Chondrocyte (in vitro differentiated cells): ENCODE data around the gene SLC38A8. TPM values are rescaled to one million over a fixed set of nuclear protein-coding genes. Genes with fewer than 3 reads are reported as not detected.

Experiments used
- DNase-seq: peaks from one replicate; pipeline ENCODE4 v3.0.0; 2021; ENCODE audit warnings: mixed read lengths, low spot score
- H3K27ac Mint-ChIP-seq: one replicate; pipeline ENCODE4 v1.8.0; 2021; ENCODE audit warnings: mild to moderate bottlenecking, moderate library complexity, mixed read lengths; ENCODE audit not compliant: unreplicated experiment
- H3K27me3 Mint-ChIP-seq: 2 replicates; pipeline ENCODE4 v1.8.0; 2021; ENCODE audit warnings: low read depth, mixed read lengths
- H3K36me3 Mint-ChIP-seq: 2 replicates; pipeline ENCODE4 v1.8.0; 2021; ENCODE audit warnings: low read depth, mixed read lengths
- H3K4me1 Mint-ChIP-seq: 2 replicates; pipeline ENCODE4 v1.8.0; 2021; ENCODE audit warnings: low read depth, mild to moderate bottlenecking, mixed read lengths
- H3K4me3 Mint-ChIP-seq: one replicate; pipeline ENCODE4 v1.8.0; 2021; ENCODE audit warnings: mild to moderate bottlenecking, moderate library complexity, mixed read lengths; ENCODE audit not compliant: unreplicated experiment
- H3K9me3 Mint-ChIP-seq: 2 replicates; pipeline ENCODE4 v1.8.0; 2021; ENCODE audit warnings: low read depth, mixed read lengths
- total RNA-seq: library from RNA; stranded (reverse); gene quantifications from 3 replicates; pipeline ENCODE4 v1.2.1, GENCODE V29; 2021
- TF ChIP-seq, protein P1 (sequence below): fragments of 200-600 bp; sonication (generic); IDR thresholded peaks from 2 replicates; pipeline ENCODE4 v1.5.0; 2021; ENCODE audit warnings: antibody characterized with exemption, mild to moderate bottlenecking, moderate library complexity

SLC38A8 gene
- total RNA-seq, 1 donor from 2014 or later = not detected

DNA sequence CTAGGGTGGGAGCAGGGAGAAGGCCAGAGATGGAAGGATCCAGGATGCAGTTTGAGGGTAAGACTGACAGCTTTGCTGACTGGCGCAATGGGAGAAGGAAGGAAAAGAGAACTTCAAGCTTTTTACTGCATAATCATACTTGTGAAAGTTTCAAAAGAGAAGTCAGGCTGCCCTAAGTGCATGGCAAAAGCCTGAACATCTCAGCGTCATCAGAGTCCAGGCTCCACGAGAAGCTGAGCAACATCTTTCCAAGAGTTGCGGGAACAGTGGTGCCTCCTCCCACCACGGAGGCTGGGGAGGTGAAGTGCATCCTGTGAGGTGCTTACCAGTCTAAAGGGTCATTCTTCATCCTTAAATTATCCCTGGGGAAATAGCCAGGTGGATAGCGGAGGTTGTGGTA, 26.9 kb upstream of the SLC38A8 start:
- Mint-ChIP-seq H3K36me3 (peaks cover 28% of the 10 kb centered on the region), H3K4me1 (peaks cover 8% of the 10 kb centered on the region), H3K4me3 (no peak overlapping the region), H3K27me3 (no peaks in the 10 kb centered on the region), H3K9me3 (no peaks in the 10 kb centered on the region), H3K27ac (no peak overlapping the region)
- no peak for DNase-seq
- TF ChIP-seq, protein P1, sequence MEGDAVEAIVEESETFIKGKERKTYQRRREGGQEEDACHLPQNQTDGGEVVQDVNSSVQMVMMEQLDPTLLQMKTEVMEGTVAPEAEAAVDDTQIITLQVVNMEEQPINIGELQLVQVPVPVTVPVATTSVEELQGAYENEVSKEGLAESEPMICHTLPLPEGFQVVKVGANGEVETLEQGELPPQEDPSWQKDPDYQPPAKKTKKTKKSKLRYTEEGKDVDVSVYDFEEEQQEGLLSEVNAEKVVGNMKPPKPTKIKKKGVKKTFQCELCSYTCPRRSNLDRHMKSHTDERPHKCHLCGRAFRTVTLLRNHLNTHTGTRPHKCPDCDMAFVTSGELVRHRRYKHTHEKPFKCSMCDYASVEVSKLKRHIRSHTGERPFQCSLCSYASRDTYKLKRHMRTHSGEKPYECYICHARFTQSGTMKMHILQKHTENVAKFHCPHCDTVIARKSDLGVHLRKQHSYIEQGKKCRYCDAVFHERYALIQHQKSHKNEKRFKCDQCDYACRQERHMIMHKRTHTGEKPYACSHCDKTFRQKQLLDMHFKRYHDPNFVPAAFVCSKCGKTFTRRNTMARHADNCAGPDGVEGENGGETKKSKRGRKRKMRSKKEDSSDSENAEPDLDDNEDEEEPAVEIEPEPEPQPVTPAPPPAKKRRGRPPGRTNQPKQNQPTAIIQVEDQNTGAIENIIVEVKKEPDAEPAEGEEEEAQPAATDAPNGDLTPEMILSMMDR = no peak

DNA sequence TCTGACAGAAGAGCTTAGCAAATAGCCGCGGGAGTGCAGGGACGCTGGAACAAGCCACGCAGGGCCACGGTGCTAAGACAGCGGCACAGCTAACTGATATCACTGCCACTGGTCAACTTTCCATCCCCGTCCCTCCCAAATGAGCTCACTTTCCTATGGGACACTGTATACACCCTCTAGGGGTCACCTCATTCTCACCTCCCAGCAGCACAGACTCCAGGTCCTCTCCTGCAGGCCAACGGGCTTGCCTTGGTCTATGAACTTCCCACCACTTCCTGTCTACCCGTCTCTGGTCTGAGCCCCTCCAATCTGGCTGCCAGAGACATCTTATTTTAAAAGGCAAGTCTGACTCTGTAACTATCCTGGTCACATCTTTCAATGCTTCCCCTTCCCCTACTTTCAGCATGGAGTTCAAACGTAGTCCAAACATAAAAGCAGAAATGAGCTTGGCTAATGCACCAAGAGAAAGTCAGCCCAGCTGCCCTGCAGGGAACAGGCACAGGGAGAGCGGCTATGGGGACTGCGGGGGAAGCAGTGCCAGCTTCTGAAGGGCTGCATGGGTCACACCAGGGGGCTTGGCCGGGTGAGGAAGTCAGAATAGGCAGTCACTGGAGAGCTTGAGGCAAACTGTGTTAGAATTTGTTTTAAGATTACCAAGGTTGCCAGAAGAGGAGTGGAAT, 26.3 kb upstream of the SLC38A8 start:
- H3K36me3 Mint-ChIP-seq = peaks cover 28% of the 10 kb centered on the region
- H3K4me3 Mint-ChIP-seq = no peak overlapping the region
- H3K9me3 Mint-ChIP-seq = no peaks in the 10 kb centered on the region
- TF ChIP-seq, protein P1 = no peak
- H3K27ac Mint-ChIP-seq = no peak overlapping the region
- no peaks in the 10 kb centered on the region for H3K27me3 Mint-ChIP-seq
- H3K4me1 Mint-ChIP-seq = peaks cover 8% of the 10 kb centered on the region
- no peak for DNase-seq

DNA sequence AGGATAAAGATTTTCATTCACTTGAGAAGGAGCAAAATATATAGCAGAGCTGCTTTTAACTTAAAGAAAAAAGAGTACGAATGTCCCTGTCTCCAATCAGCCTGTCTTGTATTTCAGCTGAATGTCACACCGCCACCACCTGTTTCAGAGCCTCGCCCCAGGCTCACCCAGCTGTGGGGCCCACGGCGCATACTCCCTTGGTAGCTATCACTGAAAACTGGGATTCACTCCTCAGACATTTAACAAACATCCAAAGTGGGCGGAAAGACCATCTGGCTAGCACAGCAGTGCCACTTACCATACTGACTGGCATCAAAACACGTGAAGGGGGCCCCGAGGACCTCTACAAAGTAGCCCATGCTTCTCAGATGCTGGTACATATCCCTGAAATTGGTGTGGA, 25.4 kb upstream of the SLC38A8 start:
- Mint-ChIP-seq H3K9me3 (no peaks in the 10 kb centered on the region), H3K36me3 (peaks cover 28% of the 10 kb centered on the region), H3K27me3 (no peaks in the 10 kb centered on the region), H3K4me3 (no peak overlapping the region), H3K27ac (no peak overlapping the region), H3K4me1 (peaks cover 8% of the 10 kb centered on the region)
- no peak for DNase-seq
- TF ChIP-seq, protein P1 = no peak

DNA sequence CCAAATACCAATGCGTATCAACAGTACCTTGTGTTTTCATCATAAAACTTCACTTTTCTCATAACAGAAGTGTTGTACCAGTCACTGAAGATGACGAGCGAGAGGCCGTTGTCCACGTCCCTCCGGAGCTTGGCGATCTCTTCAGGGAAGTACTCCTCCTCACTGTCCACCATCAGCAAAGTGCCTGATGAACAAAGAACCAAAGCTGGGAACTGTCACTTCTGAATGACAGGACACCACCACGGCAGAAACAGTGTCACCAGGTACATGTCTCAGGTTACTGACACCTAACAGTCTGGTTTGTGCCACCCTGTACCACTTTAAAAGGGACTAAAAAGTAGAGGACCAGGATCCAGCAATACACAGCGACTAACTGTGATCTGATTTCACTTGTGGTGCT, 25.0 kb upstream of the SLC38A8 start:
- Mint-ChIP-seq H3K27ac (no peak overlapping the region), H3K36me3 (peaks cover 30% of the 10 kb centered on the region)
- no peak for DNase-seq

DNA sequence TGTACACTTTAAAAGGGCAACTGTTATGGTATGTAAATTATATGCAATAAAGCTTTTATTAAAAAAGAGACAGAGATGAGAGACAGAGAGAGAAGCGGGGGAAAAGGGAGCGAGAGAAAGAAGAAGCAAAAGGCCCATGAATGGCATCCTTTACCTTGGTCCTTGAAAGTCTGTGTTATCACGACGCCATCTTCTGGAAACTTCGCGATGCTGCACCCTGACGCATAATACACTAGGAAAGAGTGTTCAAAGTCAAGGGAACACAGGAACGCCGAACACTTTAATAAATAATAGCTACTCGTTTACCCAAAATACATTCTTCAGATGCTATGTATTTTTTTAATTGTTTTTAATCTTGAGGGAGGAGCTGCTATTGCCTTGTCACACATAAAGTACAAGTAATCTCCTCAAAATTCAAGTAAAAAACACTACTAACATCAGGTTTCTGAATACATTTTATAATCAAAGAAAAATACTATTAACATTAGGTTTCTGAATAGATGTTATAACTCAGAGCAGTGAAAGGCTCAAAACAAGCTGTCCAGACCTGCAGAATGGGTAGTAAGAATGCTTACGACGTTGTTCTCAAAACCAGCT, 23.0 kb upstream of the SLC38A8 start:
- no peak for DNase-seq
- Mint-ChIP-seq H3K27me3 (no peaks in the 10 kb centered on the region), H3K36me3 (peaks cover 35% of the 10 kb centered on the region), H3K4me1 (peaks cover 4% of the 10 kb centered on the region), H3K9me3 (no peaks in the 10 kb centered on the region), H3K27ac (no peak overlapping the region), H3K4me3 (no peak overlapping the region)
- TF ChIP-seq, protein P1 = peak; percentile 90

More for the DNA sequence above, 25.0 kb upstream of the SLC38A8 start:
- peaks cover 10% of the 10 kb centered on the region for H3K4me1 Mint-ChIP-seq
- H3K27me3 Mint-ChIP-seq = no peaks in the 10 kb centered on the region
- no peak overlapping the region for H3K4me3 Mint-ChIP-seq
- no peaks in the 10 kb centered on the region for H3K9me3 Mint-ChIP-seq
- TF ChIP-seq, protein P1 = no peak
